Right ventricle myocardium superior (tissue), 1 donor: Measurements from ENCODE around the gene RCAN3. TPM values are rescaled to one million over a fixed set of nuclear protein-coding genes. Genes with fewer than 3 reads are reported as not detected.

Source experiments
- ATAC-seq: fragments of 200-7000 bp; cut with Tn5 transposase; one replicate; pipeline ENCODE4 v1.9.1; 2020; ENCODE audit warnings: mild to moderate bottlenecking; ENCODE audit not compliant: poor library complexity
- DNase-seq: peaks from one replicate; pipeline ENCODE4 v3.0.0-alpha.2; 2020
- intact Hi-C: fragments of 100-400 bp; cut with DNase I; formaldehyde crosslinking; loops from one replicate; pipeline ENCODE4 v1.11.2; 2022
- total RNA-seq: library from RNA; stranded (reverse); fragmentation: NEBNext Ultra II Directional; extraction: Animal tissue kit (Norgen Biotek cat#: 25700); gene quantifications from one replicate; pipeline ENCODE4 v1.2.1, GENCODE V29; 2021
- donor health status: DM: no; HTN: yes; CAD: no; lungs with severe emphysema.

Gene RCAN3
- total RNA-seq, 1 donor from 2014 or later, result 6.5 TPM

DNA sequence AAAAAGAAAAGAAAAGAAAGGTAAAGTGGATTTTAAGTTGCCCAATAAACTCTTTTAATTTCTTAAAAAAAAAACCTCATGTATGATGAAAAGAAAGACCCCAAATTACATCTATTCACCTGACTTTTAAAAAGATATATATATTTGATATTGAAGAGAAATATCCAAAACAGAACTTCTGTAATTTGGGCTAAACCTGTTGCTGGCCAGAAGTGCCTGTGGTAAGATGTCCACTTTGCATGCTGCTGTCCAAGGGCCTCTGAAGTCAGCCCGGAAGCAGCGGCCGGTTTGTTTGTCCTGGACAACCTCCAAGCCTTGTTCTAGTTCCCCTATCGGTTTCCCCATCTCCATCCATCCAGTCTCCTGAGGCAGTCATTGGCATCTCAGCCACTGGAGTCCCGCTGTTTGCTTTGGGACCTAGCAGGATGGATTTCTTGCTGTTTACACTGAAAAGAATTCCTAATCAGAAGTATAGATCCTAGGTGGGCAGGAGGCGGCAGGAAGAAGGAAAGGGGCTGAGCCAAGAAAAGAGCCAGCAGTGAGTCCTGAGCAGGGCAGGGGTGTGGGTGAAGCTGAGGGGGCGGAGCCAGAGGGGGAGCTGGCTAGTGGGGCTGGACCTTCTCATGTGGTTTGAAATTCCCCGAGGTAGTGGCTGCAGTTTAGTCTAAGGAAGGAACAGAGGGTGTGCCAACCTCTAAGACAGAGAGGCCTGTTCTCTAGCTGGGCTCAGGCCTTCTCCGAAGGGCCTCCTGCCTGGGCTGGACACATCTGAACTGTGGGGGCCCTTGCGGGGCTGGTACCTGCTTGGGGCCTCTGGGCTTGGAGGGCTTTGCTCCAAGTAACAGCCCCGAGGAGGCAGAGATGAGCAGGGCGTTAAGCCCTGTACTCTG is 56.5 kb downstream of the RCAN3 start:
- intact Hi-C loops, result no loop called here
- ATAC-seq (peak; percentile 62), DNase-seq (peak; percentile 69)

DNA sequence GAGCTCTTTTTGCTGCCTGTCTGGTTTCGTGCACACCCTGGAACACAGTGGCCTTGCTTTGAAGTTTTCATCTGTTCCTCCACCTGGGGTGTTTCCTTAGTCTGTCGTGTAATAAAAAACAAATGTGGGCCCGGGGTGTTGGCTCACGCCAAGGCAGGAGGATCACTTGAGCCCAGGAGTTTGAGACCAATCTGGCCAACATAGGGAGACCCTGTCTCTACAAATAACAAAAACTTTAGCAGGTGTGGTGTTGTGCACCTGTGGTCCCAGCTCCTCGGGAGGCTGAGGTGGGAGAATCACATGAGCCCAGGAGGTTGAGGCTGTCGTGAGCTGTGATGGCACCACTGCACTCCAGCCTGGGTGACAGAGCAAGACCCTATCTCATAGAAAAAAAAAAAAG is 57.7 kb downstream of the RCAN3 start:
- intact Hi-C loops, result no loop called here
- DNase-seq (no peak), ATAC-seq (no peak)

DNA sequence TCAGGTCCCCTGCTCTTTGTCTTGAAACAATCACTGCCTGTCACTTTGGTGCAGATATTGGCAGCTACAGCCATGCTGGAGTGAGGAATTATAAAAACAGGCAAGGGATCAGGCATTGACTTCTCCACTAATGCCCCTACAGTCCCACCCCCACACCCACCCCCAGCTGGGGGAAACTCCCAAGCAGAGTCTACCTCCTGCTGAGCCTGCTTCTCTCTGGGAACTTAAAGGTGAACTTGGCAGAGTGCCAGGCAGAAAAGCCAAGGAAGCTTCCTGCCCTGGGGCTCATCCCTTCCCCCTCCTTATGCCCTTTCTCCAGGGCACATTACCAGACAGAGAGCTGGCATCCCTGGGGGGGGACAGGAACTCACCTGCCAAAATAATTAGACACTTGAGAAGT is 60.0 kb downstream of the RCAN3 start:
- ATAC-seq (no peak), DNase-seq (no peak)
- intact Hi-C loops, result no loop called here

DNA sequence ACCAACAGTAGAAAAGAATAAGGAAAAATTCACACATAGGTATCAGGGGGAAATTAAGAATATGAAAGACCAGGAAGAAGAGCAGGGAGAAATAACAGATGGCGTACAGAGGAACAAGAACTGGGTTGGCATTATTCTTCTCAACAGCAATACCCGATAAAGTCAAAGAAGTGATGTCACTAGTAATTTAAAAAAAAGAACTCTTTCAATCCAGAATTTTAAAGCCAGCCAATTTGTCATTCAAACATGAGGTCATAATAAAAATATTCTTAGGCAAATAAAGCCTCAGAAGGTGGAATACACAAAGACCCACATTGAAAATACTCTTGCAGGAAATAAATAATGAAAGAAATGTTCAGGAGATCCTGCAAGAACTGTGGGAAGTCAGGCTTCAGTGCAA is 62.1 kb downstream of the RCAN3 start:
- ATAC-seq, result no peak
- intact Hi-C loops, result no loop called here
- DNase-seq, result no peak

DNA sequence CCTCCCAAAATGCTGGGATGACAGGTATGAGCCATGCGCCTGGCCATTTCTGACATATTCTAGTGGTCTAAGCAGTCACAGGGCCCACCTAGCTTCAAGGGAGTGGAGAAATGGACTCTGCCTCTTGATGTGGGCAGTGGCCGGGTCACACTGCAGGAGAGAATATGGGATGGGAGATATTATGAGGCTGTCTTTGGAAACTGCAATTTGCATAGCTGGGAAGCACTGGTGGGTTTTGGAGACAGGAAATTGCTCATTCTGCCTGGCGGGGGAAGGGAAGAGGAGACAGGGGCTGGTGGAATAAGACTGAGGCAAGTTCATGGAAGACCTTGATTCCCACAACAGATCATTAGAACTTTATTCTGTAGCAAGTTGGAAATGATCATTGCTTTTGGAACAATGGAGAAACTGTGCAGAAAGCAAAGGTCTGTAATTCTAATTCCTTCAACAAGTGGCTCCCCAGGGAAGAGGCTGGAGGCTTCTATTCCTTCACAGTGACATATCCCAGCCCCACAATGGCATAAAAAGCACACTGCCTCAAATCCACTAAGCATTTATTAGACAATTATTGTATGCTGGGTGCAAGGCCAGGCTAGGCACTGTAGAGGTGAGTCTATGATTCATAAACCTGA is 63.7 kb downstream of the RCAN3 start:
- no peak for ATAC-seq
- intact Hi-C loops, result no loop called here
- DNase-seq, result no peak

DNA sequence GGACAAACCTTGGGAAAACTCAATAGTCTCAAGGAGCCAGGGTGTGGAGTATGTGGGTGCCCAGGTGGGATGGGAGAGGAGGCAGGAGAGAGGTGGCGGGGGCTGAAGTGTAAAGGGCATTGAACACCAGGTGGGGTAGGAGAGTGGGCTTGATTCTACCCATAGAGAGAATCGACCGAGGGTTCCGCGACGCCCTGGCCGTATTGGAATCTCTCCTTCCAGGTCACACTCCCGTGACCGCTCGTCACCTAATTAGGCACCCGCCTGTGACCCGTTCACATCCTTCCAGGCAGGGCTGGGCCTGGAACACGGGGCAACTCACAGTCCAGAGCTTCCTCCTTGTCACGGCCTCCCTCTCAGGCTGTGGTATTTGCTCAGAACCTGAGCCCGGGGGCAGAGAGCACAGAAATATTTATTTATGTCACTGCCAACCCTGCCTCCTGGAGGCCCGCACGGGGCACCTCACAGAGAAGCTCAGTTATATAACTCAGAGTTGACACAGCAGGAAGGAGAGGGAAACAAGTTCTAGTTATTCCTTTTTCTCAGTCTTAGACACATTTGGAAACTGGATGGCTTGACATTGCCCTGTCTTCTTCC is 65.3 kb downstream of the RCAN3 start:
- intact Hi-C loops, result no loop called here
- DNase-seq (no peak), ATAC-seq (peak; percentile 82)

DNA sequence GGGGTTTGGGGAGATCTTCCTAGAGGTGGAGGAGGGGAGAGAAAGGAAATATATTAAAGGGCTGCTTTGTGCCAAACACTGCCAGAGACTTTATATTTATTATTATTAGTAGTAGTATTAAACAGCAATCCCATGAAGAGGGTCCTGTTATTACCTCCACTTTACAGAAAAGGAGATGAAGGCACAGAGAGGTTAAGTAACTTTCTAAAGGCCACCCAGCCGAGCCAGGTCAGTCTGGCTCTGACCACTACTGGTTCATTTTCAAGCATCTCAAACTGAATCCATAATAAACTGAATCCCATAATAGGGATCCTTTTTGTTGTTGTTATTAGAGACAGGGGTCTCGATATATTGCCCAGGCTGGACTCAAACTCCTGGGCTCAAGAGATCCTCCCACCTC is 65.8 kb downstream of the RCAN3 start:
- ATAC-seq (no peak), DNase-seq (no peak)
- intact Hi-C loops, result no loop called here

DNA sequence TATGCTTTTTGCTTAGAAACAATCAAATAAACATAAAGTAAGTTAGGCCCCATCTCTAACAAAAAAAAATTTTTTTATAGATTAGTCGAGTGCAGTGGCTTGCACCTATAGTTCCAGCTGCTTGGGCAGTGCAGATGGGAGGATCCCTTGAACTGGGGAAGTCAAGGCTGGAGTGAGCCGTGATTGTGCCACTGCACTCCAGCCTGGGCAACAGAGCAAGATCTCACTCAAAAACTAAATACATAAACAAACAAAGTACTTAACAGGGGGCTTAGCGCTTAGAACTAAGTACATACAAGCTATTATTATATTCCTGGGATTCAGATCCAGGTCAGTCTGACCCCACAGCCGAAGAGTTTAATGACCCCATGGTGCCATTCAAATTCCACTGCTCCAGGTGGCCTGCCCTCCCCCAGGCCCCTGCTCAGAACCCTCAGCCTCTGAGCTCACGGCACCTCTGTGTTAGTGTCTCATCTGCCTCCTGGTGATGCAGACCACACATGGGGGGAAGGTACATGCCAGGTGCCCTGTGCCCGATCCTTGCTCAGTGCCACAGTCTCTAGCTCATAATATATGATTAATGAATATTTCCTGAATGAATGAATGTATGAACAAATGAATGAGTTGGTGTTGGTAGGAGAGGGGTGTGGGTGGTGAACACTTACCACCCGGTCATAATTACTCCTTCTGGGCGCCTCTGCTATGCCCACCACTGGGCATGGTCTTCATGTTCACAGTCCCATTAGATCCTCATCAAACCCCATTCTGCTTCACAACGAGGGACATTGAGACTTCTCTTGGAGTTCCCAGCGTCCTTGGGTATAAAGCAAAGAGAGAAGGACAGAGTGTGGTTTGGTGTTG is 67.9 kb downstream of the RCAN3 start:
- no peak for DNase-seq
- no peak for ATAC-seq
- intact Hi-C loops, result no loop called here

DNA sequence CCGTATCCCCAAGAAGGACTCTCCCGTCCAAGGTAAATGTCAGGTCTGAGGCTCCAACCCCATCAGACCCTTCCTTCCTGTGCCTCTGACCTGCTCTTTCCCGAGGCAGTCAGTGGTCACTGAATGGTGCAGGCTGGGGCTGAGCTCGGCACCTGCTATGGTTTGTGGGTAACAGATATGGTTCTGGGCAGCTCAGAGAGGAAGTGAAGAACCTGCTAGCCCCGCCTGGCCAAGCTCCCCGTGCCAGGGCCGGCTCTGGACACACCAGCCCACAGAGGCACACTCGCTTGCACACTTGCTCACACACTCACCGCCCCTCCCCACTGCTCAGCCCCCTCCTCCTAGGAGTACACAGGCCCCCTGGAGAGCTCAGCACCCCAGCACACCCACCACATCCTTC is 69.7 kb downstream of the RCAN3 start:
- intact Hi-C loops, result no loop called here
- ATAC-seq, result no peak
- no peak for DNase-seq

DNA sequence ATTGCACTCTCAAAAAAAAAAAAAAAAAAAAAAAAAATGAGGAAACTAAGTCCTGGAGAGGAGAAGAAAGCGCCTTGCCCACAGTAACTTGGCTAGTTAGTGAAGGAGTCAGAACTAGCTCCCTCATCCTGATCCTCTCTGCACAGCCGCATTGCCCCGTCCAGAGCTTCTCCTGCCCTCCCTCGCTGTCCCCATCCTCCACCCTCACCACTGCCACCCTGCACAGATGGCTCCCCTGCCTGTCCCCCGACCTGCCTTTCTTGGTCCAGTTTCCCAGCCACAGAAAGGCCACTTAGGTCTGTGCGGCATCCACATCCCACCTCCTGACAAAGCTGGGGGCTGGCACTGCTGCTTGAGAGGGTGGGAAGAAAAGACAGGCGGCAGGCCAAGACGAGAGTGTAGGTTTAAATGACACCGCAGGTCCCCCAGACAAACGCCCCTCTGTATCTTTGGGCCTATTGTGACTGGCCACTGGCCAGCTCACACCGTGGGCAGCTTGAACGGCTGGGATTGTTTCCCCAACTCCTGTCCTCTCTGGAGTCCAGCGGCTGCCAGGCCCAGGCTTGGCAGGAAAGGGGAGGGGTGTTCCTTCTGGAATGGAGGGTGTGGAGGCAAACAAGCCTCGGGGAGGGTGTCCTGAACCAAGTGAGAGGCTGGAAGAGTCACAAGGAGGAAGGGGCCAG is 73.4 kb downstream of the RCAN3 start:
- ATAC-seq (no peak), DNase-seq (no peak)
- intact Hi-C loops, result no loop called here

DNA sequence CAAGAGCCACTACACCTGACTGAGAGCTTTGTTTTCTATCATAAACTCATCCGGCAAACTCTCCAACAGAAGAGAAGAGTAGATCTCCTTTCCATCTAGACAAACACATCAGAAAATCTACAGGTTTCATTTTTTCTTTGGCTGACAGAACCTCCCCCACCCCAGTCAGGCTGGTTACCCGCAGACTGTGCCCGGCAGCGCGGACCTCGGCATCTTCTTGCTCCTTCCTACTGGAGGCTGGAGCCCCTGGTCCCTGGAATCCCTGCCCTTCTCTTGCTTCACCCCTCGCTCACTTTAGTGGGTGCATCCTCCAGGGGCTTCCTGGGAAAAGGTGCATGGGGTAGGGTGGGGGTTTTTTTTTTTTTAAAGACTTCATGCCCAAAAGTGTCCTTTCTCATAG is 76.2 kb downstream of the RCAN3 start:
- DNase-seq, result no peak
- intact Hi-C loops, result no loop called here
- ATAC-seq, result no peak

DNA sequence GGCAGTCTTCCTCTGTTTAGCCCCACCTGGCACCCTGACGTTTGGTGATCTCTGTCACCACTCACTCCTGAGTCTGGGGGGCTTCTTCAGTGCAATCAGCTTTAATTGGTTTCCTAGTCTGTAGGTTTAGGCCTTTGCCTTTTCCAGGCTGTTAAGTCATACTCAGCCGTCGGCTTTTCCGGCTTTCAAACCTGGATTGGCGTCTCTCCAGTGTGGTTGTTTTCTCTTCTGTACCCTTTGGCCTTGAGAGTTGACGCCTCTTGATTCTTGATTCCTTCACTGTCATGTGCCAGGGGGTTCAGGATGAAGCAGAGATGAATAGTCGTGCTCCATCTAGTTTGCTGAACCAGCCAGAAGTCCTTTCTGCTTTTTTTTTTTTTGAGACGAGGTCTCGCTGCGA is 78.1 kb downstream of the RCAN3 start:
- DNase-seq (no peak), ATAC-seq (no peak)
- intact Hi-C loops, result no loop called here

DNA sequence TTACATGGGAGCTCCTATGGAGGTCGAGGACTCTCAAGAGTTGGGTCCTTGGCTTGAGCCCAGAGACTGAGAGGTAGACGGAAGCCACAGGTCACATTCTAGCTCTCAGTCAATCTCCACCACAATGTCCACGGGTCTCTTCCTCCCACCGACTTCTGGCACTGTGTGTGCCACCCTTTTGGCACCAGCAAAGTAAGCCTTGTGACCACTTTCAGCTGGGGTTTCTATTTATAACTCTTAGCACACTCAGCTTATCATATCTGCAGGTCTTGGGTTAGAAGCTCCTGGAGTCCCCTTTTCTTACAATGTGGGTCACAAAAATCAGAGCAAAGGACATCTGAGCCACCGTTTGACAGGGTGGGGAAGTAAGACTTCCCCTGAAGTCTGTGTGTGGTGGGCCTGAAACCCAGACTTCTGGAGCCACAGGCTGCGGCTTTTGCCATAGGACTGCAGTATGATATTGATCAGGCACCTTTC is 81.6 kb downstream of the RCAN3 start:
- ATAC-seq, result peak; percentile 86
- intact Hi-C loops, result no loop called here
- no peak for DNase-seq

DNA sequence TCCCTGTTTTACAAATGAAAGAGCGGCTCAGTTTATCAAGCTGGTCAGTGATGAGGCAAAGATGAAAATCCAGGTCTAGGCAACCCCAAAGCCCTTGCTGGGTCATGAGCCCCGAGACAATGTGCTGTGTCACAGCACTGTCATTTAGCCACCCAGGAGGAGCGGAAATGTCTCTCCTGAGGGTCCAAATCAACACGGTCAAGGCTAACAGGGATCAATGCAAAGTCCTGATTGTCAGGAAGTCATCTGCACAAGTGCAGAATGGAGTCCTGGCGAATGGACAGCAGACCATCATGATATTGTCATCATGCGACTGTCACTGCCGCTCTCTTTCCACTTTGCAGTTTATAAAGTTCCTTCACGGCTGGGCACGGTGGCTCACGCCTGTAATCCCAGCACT is 83.5 kb downstream of the RCAN3 start:
- DNase-seq, result no peak
- no peak for ATAC-seq
- intact Hi-C loops, result no loop called here

DNA sequence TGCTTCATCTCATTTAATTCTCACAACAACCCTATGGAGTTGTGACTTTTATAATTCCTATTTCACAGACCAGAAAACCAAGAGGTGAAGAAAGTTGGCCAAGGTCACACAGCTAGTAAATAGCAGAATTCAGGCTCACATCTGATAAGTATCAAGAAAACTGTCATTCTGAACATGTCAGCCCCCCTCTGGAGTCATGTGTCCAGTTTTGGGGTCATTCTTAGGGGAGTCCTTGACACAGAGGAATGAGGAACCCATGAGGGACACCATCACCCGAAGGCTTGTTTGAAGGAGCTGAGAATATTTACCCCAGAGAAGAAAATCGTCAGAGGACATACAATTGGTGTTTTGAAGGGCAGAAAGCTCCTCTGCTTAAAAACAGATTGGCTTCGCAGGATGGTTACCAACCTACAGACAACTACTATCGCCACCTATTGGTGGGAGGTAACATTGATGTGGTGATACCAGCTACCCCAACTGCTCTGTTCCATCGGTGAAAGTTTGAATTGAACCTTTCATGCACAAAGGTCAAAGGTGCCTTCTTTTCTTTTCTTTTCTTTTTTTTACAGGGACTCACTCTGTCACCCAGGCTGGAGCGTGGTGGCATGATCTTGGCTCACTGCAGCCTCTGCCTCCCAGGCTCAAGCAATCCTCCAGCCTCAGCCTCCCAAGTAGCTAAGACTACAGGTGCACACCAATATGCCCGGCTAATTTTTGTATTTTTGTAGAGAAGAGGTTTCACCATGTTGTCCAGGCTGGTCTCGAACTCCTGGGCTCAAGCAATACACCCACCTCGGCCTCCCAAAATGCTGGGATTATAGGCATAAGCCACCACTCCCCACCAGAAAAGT is 84.6 kb downstream of the RCAN3 start:
- ATAC-seq, result peak; percentile 44
- DNase-seq, result no peak
- intact Hi-C loops, result no loop called here

DNA sequence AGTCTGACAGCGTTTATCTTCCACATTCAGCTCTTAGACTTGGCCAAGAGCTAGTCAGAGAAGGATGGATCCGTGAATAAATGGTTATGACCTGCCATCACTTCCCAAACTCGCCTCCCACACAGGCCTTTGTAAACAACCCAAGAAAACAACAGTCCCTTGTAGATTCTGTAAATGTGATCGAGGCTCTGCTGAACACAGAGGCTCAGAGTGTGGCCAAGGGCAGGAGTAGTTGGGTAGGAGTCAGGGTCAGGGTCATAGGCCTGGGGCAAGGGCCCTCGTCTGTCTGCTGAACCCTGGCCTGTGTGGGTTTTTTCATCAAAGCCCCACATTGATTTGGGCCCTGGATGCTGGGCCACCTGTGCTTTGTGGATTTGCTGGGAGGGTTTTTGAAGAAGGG is 85.9 kb downstream of the RCAN3 start:
- DNase-seq, result no peak
- intact Hi-C loops, result no loop called here
- no peak for ATAC-seq

DNA sequence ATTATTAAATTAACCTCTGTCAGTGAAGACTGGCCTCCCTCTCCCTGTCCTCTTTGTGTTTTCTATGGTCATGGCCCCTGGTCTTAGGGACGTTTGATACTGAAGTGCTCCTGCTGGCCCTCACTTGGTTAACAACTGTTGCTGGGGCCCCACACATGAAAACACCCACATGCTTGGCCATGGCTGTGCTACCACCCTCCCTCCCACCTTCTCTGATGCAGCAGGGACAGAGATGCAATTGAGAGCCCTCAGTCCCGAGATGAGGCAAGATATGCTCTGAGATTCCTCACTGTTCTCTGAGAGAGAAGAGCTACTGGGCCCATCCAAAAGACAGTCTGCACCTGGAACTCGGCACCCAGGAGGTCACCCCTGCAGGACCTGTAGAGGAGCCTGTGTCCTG is 86.6 kb downstream of the RCAN3 start:
- intact Hi-C loops, result no loop called here
- no peak for DNase-seq
- ATAC-seq, result no peak
